GM23338 (cell line): ENCODE measurements around the gene RPL21. TPM values are rescaled to one million over a fixed set of nuclear protein-coding genes. Genes with fewer than 3 reads are reported as not detected.

Source experiments
- polyA plus RNA-seq: library from polyadenylated mRNA; unstranded; fragments of >200 nt; fragmentation: Nextera tagmentation; extraction: Ambion mirVana; gene quantifications from 2 replicates; pipeline ENCODE4 v1.2.1, GENCODE V29; 2016
- small RNA-seq: library from RNA; depleted of rRNA; stranded (forward); fragments of <200 nt; gene quantifications from one replicate; pipeline ENCODE3, GENCODE V24; 2014; ENCODE audit warnings: low replicate concordance
- total RNA-seq: library from RNA; depleted of rRNA; stranded (reverse); fragments of >200 nt; shearing (Covaris generic); gene quantifications from 2 replicates; pipeline ENCODE4 v1.2.3, GENCODE V29; 2014; rRNA removed

The RPL21 gene
- total and polyA plus RNA-seq, 2 experiments from 2014 or later: 1,037 to 1,343 TPM

Small RNAs within 50 kb of the gene (small RNA-seq; reads per million reads assigned to genes)
- gene SNORA27 (not detected), gene SNORD102 (not detected)

Other genes starting within 250 kb of the RPL21 start
- 32.5 and 39.3 TPM in 2 replicates for gene USP12, start 79.7 kb upstream of the RPL21 start, total RNA-seq
- gene USP12, start 79.7 kb upstream of the RPL21 start, polyA plus RNA-seq: 16.9 and 18.4 TPM in 2 replicates
- 3.3 and 3.8 TPM in 2 replicates for gene RASL11A, start 19.3 kb downstream of the RPL21 start, total RNA-seq
- gene RASL11A, start 19.3 kb downstream of the RPL21 start, polyA plus RNA-seq: 1.9 TPM in 2 replicates
- gene GTF3A, start 173.1 kb downstream of the RPL21 start, total RNA-seq: 109 and 206 TPM in 2 replicates
- gene GTF3A, start 173.1 kb downstream of the RPL21 start, polyA plus RNA-seq: 174 and 190 TPM in 2 replicates
- 33.0 and 47.2 TPM in 2 replicates for gene MTIF3, start 199.0 kb downstream of the RPL21 start, total RNA-seq
- 148 and 152 TPM in 2 replicates for gene MTIF3, start 199.0 kb downstream of the RPL21 start, polyA plus RNA-seq